Cerebellar cortex (tissue), 1 donor: ENCODE measurements around the gene STK38.
A peak's percentile ranks its signal among the peaks of the same experiment; 100 is the strongest.
"Not testable (repeated sequence)": the region's sequence is repeated elsewhere in the genome, so short reads cannot be mapped to it uniquely, and the experiment has no call there.

ENCODE experiments used
- DNase-seq: peaks from one replicate; pipeline ENCODE4 v3.0.0-alpha.2; 2015; ENCODE audit warnings: low spot score

STK38 gene

DNA sequence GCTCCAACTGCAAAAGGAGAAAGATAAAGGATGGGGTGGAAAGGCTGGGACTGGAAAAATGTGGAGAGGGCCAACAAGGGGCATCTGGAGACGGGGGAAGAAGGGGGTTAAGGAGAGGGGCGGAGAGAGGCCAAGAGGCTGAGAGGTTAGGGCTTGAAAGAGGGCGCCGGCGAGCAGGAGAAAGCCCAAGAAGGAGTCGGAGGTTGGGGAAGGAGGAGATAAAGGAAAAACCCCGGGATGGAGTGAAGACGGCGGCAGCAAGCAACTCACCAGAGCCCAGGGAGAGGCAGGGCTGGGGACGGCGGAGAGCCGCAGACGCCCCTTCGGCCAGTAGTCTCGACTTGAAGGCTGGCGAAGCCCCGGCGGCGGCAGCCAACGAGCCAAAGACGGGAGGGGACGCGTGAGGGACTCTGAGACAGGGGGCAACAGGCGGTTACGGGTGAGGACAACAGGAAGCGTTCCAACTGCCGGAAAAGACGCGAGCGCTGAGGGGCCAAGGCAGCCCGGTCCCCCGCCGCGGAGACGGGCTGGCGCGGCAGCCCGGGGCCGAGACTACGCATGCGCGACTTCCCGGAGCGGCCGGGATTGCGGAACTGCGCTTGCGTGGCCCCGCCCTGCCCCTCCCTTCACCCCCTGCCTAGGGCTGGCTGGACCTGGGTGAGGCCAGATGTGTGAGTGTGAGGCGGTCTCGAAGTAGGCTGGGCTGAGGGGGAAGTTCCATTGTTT lies at the start of gene STK38:
Gene STK38, minus strand, starts transcription at position 560 of the 726 bp plus-strand sequence. CDS start 7,277 bp downstream, outside the sequence.
- peak; percentile 84 for DNase-seq

DNA sequence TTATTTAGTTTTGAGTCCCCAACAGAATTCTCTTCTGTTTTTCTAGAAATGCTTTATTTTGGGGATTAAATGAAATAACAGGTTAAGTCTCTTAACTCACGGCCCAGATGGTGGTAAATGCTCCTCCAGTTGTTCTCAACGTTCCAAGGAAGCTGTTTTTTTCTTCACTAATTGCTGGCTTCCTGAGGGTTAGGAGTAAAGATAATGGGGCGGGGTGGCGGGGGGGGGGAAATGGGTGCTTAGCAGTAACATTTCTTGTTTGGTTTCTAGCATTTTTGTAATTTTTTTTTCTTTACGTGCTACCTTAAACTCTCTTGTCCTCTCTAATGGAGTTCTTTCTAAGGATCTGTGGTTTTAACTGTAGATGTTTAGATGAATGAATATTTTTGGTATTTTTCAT lies 49.1 kb upstream of the STK38 start:
- no peak for DNase-seq

DNA sequence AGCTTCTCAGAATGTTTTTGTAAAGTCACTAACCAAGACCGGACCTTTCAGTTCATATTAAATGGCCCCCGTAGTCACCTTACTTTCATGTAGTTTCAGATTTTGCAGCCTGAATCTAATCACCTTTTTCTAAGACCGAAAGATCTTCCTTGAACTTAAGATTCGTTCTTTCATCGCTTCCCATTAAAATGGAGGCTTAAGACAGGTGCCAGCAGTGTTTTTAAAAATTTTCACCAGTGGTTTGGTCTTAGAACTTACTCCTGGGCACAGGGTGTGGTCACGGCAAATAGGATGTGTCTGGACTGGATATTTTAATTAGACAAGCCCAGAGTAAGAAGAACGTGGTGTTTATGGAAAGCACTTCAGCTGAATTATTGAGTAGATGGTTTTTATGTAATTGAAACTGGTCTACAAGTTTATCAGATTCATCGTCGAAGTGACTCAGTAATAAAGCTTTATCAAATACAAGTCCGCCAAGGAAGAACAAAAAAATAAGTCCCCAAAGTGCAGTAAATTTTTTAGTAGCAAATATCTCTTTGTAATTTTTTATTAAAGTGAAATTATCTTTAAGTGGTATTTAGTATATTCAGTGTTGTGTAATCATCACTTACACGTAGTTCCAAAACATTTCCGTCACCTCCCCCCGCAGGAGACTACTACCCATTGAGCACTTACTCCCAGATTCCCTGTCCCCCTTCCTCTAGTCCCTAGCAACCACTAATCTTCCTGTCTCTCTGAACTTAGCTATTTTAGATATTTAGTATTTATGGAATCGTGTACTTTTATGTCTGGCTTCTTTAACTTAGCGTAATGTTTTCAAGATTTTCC lies 47.8 kb upstream of the STK38 start:
- no peak for DNase-seq

DNA sequence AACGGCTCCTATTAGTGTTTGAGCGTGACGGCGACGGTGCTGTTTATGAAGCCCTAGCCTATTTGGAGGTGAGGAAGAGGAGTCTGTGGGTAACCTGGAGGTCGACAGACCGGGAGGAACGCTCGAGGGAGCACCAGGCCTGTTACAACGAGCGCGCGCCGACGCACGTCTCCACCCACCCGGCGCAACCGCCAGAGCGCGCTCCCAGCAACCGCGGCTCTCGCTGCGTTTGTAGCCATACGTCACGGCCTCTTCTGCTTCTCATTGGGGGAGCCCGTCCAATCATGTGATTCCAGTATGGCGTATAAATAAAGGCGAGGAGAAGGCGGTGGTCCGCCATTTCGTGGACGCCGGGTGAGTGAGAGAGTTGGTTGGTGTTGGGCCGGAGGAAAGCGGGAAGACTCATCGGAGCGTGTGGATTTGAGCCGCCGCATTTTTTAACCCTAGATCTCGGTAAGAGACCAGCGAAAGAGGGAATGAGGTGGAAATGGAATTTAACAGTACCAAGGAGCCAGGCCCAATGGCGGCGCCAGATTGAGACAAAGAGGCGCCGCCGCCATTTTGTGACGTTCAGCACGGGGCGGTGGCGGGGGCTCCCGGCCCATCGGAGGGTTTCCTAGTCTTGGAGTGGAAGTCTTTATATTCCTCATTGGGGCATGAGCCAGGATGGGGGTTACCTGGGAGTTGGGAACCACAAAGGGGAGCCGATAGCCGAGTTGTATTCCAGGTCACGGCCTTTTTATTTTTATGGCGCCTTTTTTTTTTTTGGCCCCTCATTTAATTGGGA lies 46.9 kb upstream of the STK38 start, which contains the start of gene SRSF3:
Gene SRSF3, plus strand, starts transcription at position 334 of the 787 bp plus-strand sequence. CDS start 2,401 bp downstream, outside the sequence.
- DNase-seq = peak; percentile 98

DNA sequence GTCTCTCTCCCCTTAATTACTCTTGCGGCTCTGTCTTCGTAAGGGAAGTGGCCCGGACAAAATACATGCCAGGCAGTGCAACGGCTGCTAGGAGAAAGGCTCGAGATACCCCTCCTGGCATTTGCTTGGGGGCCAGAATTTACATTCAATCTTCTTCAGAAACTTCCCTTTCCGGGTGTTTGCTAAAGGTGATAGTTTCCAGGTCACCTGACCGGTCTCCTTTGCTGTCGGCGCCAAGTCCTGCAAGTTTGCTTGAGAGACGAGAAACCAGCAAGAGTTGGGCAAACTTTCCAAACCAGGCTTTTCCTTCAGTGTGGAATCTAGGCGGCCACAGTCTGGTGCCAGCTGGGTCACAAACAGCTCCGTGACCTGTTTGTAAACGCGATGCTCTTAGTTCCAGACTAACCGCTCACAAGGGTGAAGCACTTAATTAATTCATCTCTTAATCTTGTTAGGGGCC lies 46.3 kb upstream of the STK38 start:
- DNase-seq = no peak

DNA sequence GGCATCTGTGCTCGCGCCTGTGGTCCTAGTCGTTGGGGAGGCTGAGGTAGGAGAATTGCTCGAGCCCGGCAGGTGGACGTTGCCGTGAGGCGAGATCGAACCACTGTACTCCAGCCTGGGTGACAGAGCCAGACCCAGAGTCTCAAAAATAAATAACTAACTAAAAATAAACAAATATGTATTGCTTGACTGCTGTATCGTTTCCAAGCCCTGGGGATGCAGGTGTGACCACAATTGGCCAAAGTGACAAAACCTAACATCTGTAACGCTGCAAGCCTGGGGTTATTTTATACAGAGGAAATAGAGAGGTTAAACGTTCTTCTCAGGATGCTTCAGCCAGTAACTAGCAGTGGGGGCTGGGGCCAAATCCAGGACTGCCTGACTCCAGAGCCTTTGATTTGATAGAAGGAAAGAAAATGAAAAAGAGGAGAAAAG lies 45.0 kb upstream of the STK38 start:
- DNase-seq = no peak

DNA sequence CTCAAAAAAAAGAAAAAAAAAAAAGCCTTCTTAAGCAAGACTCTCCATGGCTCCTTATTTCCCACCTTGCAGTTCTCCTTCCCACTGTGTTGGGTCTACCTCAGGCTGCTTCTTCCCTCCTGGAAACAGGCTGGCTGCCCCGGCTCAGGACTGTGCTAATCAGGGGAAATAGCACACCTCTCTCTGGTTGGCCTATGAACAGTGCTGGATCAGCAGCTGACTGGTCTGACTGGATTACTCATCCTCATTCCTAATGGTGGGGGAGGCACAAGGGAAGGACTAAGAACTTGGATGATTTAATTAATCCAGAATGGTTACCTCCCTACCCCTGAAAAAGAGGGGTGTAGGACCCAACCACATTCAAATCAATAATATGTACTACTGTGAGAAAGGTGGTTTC lies 43.0 kb upstream of the STK38 start:
- no peak for DNase-seq

DNA sequence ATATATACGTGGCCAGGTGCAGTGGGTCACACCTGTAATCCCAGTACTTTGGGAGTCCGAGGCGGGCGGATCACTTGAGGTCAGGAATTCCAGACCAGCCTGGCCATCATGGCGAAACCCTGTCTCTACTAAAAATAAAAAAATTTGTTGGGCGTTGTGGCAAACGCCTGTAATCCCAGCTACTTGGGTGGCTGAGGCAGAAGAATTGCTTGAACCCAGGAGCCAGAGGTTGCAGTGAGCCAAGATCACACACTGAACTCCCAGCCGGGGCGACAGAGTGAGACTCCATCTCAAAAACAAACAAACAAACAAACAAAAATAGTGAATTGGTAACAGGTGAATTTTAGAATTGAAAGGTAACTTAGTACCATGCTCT lies 41.7 kb upstream of the STK38 start:
- DNase-seq = not testable (repeated sequence)

DNA sequence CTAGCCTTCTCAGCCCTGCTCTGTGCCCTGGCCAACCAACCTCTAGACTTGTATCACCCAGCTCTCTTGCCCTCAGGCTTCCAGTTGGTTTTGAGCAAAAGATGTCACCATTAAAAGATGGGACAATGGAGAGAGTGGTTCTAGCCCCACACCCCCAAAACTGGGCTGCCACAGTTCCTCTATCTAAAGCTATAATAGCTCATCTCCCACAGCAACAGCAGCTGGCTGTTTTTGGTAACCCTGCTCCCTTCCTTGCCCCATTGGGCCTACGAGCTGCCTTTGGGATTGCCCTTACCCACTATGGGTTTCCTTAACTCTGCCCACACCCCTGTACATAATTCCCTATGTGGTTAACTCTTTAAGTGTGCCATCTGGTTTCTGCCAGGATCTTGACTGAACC lies 39.3 kb upstream of the STK38 start:
- DNase-seq = no peak

DNA sequence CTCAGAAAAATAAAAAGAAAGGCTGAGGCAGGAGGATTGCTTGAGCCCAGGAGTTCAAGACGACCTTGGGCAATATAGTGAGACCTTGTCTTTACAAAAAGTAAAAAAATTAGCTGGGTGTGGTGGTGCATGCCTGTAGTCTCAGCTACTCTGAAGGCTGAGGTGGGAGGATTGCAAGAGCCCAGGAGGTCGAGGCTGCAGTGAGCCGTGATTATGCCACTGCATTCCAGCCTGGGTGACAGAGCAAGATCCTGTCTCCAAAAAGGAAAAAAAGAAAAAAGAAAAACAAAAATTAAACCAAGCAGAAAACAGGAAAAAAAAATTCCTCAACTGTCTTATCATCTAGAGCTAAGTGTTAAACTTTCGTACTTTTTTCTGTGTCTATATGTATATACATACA lies 34.4 kb upstream of the STK38 start:
- no peak for DNase-seq

DNA sequence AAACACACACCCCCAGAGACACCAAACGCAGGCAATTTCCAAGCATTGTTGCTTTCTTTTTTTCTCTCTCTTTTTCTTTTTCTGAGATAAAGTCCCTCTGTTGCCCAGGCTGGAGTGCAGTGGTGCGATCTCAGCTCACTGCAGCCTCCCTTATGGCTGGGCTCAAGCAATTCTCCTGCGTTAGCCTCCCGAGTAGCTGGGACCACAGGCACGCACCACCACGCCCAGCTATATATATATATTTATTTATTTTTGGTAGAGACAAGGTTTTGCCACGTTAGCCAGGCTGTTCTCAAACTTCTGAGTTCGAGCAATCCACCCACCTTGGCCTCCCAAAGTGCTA lies 32.9 kb upstream of the STK38 start:
- no peak for DNase-seq

DNA sequence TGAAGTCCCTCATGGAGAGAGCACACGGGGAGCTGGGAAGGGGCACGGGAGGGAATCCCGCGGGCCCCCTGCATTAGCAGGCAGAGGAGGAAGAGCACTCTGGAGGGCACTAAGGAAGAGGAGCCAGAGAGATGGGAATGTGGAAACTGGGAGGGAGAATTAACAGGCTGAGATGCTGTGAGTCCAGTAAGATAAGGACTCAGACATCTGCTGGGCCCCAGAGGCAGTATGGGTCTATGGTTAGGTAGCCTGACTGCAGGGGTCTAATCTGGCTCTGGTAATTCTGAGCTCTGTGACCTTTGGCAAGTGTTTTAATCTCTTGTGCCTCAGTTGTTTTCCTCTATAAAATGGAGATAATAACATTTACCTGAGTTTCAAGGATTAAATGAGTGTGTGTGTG lies 31.2 kb upstream of the STK38 start:
- DNase-seq = no peak

DNA sequence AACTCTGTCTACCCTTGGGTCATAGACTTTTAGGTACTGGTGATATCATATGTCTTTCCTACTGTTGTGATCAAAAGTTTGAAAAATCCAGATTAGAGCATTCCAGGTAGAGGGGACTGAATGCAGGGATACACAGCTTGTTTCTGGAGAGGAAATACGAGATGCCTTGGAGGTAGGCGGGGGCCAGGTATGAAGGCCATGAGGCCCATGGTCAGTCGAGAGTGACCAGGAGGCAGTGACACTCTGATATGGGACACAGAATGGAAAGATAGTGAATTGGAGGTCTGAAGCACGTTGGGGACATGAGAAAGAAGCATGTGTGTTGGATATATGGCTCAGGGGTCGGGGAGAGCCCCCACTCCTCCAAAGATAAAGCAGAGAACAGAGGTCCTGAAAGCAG lies 30.8 kb upstream of the STK38 start:
- DNase-seq = no peak

DNA sequence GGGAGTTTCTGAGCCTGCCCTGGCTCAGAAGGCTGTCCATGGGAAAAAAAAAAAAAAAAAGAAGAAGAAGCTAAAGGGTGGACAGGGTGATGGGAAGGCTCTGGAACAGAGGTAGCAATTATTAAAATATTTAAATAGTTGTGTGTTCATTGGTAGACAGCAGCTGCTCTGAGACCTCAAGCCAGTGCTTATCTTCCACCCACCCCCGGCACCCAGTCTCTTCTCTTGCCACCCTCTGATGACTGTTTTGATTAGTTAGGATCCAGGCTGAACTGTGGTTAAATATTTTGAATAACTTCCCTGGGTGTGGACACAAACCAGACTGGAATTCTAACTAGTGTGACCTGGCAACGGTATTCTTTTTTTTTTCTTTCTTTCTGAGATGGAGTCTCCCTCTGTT lies 30.0 kb upstream of the STK38 start:
- no peak for DNase-seq

DNA sequence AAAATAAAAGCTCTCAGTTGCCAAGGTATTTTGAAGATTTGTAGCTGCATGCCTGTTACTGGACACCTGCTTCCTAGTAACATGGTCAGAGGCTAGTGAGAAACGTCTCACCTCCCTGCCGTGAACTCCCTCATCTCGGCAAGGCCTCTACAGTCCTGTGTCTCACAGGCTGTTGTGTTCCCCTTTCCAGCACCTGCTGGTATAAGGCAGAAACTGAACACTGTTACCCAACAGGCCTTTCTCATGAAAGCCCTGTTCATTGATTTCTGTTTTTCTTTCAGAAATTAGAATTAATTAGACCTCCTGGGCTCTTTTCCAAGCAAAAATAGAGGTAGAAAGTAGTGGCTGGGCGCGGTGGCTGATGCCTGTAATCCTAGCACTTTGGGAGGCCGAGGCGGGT lies 29.3 kb upstream of the STK38 start:
- DNase-seq = no peak

DNA sequence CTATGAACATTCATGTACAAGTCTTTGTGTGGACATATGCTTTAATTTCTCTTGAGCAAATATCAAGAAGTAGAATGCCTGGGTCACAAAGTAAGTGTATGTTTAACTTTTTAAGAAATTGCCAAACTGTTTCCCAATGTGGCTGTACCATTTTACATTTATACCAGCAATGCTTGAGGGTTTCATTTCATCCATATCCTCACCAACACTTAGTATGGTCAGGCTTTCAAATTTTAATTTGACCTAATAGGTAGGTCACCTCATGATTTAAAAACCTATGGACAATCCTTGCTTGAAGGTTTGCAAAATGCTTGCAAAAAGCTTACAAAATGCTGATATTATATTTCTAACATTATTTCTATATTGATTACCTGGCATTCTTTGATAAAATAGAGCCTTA lies 27.4 kb upstream of the STK38 start:
- DNase-seq = no peak

DNA sequence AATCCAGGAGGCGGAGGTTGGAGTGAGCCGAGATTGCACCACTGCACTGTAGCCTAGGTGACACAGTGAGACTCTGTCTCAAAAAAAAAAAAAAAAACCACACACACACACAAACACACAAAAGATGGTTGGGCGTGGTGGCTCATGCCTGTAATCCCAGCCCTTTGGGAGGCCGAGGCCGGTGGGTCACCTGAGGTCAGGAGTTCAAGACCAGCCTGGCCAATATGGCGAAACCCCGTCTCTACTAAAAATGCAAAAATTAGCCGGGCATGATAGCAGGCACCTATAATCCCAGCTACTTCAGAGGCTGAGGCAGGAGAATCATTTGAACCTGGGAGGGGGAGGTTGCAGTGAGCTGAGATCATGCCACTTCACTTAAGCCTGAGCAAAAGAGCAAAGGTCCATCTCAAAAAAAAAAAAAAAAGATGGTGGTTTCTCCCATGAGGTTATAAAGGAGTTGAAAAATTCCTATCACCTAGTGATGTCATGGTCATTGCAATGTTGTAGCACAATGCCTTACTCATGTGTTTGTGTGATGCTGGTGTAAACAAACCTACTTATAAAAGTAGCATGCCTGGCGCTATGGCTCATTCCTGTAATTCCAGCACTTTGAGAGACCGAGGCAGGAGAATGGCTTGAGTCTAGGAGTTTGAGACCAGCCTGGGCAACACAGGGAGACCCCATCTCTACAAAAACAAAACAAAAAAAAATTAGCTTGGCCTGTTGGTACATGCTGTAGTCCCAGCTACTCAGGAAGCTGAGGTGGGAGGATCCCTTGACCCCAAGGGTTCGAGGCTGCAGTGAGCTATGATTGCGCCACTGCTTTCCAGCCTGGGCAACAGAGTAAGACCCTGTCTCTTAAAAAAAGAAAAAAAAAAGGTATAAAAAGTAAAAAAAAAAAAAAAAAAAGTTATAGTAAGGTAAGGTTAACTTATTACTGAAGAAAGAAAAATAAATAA lies 25.4 kb upstream of the STK38 start:
- DNase-seq = not testable (repeated sequence)

DNA sequence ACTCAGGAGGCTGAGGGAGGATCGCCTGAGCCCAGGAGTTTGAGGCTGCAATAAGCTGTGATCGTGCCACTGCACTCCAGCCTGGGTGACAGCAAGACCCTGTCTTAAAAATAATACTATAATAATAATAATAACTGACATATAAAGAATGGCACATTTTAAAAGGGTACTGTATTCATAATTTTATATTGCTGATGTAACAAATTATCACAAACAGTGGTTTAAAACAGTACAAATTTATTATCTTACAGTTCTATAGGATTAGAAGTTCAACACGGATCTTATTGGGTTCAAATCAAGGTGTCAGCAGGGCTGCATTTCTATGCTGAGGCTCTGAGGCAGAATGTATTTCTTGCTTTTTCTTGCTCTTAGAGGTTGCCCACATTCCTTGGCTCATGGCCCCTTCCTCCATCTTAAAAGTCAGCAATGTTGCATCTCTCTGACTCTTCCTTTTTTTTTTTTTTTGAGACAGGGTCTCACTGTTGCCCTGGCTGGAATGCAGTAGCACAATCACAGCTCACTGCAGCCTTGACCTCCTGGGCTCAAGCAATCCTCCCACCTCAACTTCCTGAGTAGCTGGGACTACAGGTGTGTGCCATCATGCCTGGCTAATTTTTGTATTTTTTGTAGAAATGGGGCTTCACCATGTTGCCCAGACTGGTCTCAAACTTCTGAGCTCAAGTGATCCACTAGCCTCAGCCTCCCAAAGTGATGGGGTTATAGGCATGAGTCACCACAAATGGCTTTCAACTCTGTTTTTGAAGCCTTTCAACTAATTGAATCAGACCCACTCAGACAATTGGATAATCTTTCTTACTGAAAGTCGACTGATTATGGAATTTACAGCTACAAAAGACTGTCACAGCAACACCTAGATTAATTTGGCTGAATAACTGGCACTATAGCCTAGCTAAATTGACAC lies 24.1 kb upstream of the STK38 start:
- DNase-seq = no peak

DNA sequence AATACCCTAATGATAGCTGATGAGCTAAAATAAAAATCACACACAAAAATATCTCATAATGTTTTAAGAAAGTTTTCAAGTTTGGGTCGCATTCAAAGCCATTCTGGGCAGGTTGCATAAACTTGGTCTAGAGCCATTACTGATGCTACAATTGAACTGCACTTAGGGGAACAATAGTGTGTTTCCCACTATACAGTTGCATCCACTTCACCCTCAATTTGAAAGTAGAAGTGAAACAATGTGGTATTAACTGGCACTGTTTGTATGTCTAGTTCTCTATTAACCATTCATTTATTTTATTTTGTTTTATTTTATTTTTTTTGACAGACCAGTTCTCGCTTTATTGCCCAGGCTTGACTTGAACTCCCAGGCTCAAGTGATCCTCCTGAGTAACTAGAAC lies 23.0 kb upstream of the STK38 start:
- no peak for DNase-seq

DNA sequence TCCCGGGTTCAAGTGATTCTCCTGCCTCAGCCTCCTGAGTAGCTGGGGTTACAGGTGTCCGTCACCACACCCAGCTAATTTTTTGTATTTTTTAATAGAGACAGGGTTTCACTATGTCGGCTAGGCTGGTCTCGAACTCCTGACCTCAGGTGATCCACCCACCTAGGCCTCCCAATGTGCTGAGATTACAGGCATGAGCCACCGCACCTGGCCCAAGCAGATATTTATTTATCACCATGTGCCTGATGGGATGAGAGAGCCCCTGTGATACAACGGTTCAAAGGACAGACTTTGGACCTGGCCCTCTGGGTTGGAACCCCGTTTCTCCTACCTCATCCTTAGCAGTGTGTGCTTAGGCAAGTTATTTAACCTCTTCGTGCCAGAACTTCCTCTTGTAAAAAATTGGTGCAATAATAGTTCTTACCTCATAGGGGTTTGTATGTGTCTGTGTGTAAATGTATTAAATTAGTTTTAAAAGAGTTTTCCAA lies 19.2 kb upstream of the STK38 start:
- no peak for DNase-seq
